KOPT-K1 (cell line): Measurements from ENCODE around the gene MICB.
A peak's percentile ranks its signal among the peaks of the same experiment; 100 is the strongest.
"Not testable (repeated sequence)": the region's sequence is repeated elsewhere in the genome, so short reads cannot be mapped to it uniquely, and the experiment has no call there.

Source experiments
- H3K27ac ChIP-seq: fragments of 200-600 bp; sonication (generic); 2 replicates; pipeline ENCODE4 v1.5.1; 2016; ENCODE audit warnings: antibody characterized with exemption, mild to moderate bottlenecking, low read depth, low read length; ENCODE audit not compliant: poor library complexity, severe bottlenecking
- H3K36me3 ChIP-seq: fragments of 200-600 bp; sonication (generic); 2 replicates; pipeline ENCODE4 v1.5.1; 2017; ENCODE audit warnings: antibody characterized with exemption, mild to moderate bottlenecking, low read length, moderate library complexity; ENCODE audit not compliant: insufficient read depth
- H3K9me3 ChIP-seq: fragments of 200-600 bp; sonication (generic); 2 replicates; pipeline ENCODE4 v1.5.1; 2017; ENCODE audit warnings: antibody characterized with exemption, low read length, mild to moderate bottlenecking; ENCODE audit not compliant: insufficient read depth, poor library complexity, severe bottlenecking

MICB gene

DNA sequence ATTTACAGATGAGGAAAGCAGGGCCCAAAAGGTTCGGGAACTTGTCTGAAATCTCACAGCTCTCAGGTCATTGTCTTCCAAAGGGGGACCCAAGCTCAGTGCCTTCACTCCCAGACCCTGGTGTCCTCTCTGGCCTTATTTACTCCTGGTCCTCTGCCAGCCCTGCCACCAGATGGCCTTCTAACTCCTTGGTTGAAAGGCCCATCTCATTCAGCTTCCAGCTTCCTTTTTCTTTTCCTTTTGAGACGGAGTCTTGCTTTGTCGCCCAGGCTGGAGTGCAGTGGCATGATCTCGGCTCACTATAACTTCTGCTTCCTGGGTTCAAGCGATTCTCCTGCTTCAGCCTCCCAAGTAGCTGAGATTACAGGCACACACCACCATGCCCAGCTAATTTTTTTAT lies 53.4 kb downstream of the MICB start:
- H3K27ac ChIP-seq = peak overlapping the region; percentile 4
- peaks cover 39% of the 10 kb centered on the region for H3K36me3 ChIP-seq
- not testable (repeated sequence) for H3K9me3 ChIP-seq

DNA sequence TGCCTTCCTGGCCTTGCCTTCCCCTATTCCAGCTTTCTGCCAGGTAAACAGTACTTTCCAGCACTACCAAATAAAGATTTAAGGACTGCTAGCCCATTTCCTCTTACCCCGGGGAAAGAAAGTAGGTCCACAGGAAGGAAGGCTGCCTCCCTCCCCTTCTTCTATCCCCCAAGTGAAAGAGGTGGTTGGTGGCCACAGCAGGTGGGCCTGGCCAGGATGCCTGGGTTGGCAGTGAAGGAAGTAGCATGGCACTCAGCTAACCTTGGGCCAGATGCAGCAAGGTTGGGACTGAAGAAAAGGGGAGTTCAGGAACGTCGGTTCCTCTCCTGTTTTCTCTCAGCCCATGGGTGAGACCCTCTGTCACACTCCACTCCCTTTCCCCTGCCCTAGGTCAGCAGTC lies 58.4 kb downstream of the MICB start:
- Histone ChIP-seq H3K27ac (peak overlapping the region; percentile 64), H3K36me3 (peaks cover 36% of the 10 kb centered on the region), H3K9me3 (no peaks in the 10 kb centered on the region)

DNA sequence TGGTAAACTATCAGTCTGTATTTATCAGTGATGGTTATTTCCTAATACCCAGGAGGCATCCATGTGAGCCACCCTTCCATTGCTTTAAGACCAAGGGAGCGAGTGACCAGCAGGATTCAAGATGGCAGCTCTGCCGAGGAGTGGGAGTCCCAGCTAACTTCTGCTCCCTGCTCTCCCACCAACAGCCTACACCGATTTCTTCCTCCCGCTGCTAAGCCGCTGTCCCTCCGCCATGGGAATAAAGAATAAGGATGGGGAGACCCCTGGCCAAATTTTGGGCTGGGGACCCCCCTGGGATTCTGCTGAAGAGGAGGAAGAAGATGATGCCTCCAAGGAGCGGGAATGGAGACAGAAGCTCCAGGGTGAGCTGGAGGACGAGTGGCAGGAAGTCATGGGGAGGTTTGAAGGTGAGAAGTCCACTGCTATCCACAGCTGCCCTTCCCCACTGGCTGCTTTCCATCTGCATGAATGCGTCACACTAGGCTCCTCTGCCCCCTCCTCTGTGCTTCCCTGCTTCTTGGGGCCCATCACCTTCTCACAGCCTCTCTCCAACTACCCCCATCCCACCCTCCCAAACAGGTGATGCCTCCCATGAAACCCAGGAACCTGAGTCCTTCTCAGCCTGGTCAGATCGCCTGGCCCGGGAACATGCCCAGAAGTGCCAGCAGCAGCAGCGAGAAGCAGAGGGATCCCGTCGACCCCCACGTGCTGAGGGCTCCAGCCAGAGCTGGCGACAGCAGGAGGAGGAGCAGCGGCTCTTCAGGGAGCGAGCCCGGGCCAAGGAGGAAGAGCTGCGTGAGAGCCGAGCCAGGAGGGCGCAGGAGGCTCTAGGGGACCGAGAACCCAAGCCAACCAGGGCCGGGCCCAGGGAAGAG lies 59.7 kb downstream of the MICB start:
- Histone ChIP-seq H3K9me3 (no peaks in the 10 kb centered on the region), H3K36me3 (peaks cover 36% of the 10 kb centered on the region), H3K27ac (peak overlapping the region; percentile 74)

DNA sequence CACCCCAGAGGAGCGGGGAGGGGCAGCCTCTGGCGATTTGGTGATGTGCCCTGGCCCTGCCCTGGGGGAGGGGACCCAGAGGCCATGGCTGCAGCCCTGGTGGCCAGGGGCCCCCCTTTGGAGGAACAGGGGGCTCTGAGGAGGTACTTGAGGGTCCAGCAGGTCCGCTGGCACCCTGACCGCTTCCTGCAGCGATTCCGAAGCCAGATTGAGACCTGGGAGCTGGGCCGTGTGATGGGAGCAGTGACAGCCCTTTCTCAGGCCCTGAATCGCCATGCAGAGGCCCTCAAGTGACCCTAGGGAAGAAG lies 60.3 kb downstream of the MICB start:
- Histone ChIP-seq H3K36me3 (peaks cover 34% of the 10 kb centered on the region), H3K9me3 (no peaks in the 10 kb centered on the region), H3K27ac (peak overlapping the region; percentile 74)

DNA sequence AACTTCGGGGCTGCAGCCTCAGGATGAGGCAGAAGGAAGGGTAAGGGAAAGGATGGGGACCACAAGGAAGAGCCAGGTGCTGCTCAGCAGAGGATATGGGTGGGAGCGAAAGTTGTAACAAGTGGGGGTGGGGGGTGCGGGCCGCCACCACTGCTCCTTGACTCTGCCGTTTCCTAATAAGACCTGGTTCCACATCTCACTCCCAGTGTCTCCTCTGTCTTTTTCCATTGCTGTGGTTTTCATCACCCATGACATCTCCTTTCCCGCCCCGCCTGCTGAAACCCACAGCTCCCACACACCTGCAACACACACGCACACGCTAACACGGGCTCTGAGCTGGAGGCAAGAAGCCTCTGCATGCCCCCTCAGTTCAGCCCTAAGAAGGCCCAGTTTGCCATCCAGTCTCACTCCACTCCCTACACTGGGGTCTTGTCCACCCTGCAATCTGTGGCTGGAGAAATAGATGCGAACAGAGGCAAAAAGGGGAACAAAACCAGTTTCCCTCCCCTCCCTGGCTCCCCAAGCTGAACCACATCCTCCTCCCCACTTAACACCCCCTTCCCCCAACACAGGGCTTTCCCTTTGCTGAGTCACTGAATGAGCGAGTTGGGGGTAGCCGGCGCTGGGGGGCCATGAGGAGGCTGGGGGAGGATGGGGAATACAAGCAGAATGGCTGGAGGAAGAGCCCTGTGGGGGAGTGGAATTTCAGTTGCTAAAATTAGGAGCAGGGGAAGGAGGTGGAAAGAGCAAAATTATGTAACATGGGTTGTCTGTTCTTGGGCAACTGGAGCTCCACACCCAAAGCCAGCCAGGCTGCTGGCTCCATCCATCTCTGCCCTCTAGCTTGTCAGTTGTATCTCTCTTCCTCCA lies 60.9 kb downstream of the MICB start:
- Histone ChIP-seq H3K27ac (peak overlapping the region; percentile 74), H3K36me3 (peaks cover 34% of the 10 kb centered on the region), H3K9me3 (no peaks in the 10 kb centered on the region)

DNA sequence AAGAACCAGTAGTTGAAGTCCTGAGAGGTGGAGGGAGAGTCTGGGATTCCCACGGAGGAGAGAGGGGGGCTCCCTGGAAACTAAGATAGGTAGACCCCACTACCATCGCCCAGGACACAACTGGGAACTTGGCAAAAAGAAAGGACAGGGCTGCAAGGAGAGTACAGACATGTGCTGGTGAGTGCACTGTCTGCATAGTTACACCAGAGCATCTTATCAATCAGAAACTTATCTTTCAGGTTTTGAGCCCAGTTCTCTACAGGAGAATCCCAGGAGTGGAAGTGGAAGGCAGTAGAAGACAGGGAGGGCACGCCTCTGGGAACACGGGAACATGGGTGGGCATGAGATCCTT lies 61.6 kb downstream of the MICB start:
- H3K9me3 ChIP-seq = no peaks in the 10 kb centered on the region
- H3K36me3 ChIP-seq = peaks cover 28% of the 10 kb centered on the region
- peak overlapping the region; percentile 74 for H3K27ac ChIP-seq

DNA sequence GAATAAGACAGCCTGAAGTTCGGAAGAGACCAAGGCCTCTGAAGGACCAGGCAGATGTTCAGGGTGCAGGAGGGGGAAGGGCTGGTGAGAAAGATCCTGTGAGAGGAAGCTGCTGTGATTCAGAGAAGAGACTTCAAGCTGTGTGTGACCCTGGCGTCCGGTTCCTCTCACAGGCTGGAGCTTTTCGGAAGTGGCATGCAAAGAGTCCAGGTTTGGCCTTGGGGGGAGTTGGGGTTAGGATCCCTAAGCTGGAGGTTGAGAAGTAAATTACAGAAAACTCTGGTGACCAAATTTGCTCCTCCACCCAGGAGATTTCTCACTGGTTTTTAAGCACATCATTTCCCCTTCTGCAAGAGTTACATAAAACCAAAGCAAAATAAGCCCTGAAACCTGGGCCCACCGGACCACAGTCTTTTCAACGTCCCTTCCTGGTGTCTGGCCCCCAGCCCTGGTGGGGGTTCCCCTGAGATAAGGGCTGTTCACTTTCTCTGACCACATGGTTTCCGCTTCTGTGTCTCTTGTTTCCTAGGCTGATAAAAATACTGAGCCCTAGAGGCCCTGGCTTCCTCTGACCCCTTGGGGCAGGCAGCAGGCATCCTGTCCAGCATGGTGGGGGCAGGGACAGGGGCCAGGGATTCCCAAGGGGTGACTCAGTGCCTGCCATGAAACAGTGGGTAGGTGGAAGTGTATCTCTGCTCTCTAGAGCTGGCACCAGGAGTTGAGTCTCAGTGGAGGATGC lies 62.2 kb downstream of the MICB start:
- Histone ChIP-seq H3K27ac (peak overlapping the region; percentile 74), H3K9me3 (no peaks in the 10 kb centered on the region), H3K36me3 (peaks cover 24% of the 10 kb centered on the region)

DNA sequence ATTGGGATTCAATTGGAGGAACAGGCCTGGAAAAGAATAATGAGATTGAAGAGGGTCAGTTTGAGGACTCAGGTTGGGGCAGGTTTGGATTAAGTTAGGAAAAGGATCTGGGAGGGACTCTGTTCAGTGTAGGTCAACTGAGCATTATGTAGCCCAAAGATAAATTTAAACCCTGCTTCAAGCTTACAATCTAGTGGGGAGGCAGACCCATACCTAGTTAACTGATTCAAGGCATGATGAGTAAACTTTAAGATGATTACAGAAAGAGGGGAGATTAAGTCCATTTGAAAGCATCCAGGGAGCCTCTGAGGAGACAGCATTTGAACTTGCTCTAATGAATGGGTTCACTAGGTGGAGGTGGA lies 62.7 kb downstream of the MICB start:
- Histone ChIP-seq H3K27ac (peak overlapping the region; percentile 74), H3K9me3 (no peaks in the 10 kb centered on the region), H3K36me3 (peaks cover 24% of the 10 kb centered on the region)
